ENCODE results near the gene RGS18.

Gene RGS18

GRCh38 chr1:192119701-192120100, 38.6 kb upstream of the RGS18 start:
- Histone ChIP-seq H4K20me1 (ENCODE audit: insufficient read depth) (no peaks in the 10 kb centered on the region), H3K4me3 (IDR thresholded peaks at IDR 0.05; ENCODE audit: insufficient read depth, low read depth, low read length) (no peak overlapping the region), H3K4me2 (no peak overlapping the region), H3K36me3 (ENCODE audit: insufficient read depth) (no peaks in the 10 kb centered on the region), H3K79me2 (ENCODE audit: insufficient read depth, low read depth) (no peaks in the 10 kb centered on the region), H2AFZ (ENCODE audit: low read depth) (no peak overlapping the region), H3K27me3 (ENCODE audit: insufficient read depth, low read depth) (no peaks in the 10 kb centered on the region), H3K27ac (no peak overlapping the region), H3K4me1 (ENCODE audit: low read depth, poor library complexity, severe bottlenecking) (no peaks in the 10 kb centered on the region), H3K9ac (no peak overlapping the region)
- TF ChIP-seq CTCF (conservative IDR thresholded peaks at IDR 0.05; ENCODE audit: low read depth, low read length), result no peak

GRCh38 chr1:192122668-192123067, 35.6 kb upstream of the RGS18 start:
- Histone ChIP-seq H3K9ac (no peak overlapping the region), H3K79me2 (ENCODE audit: insufficient read depth, low read depth) (no peaks in the 10 kb centered on the region), H2AFZ (ENCODE audit: low read depth) (no peak overlapping the region), H4K20me1 (ENCODE audit: insufficient read depth) (no peaks in the 10 kb centered on the region), H3K27ac (no peak overlapping the region), H3K36me3 (ENCODE audit: insufficient read depth) (no peaks in the 10 kb centered on the region), H3K27me3 (ENCODE audit: insufficient read depth, low read depth) (no peaks in the 10 kb centered on the region), H3K4me2 (no peak overlapping the region), H3K4me1 (ENCODE audit: low read depth, poor library complexity, severe bottlenecking) (peaks cover 6% of the 10 kb centered on the region), H3K4me3 (IDR thresholded peaks at IDR 0.05; ENCODE audit: insufficient read depth, low read depth, low read length) (no peak overlapping the region)
- TF ChIP-seq CTCF (conservative IDR thresholded peaks at IDR 0.05; ENCODE audit: low read depth, low read length), result no peak

GRCh38 chr1:192123212-192123611, 35.0 kb upstream of the RGS18 start:
- no peak overlapping the region for H2AFZ ChIP-seq (ENCODE audit: low read depth)

GRCh38 chr1:192126030-192126619, 32.1 kb upstream of the RGS18 start:
- Histone ChIP-seq H3K36me3 (ENCODE audit: insufficient read depth) (no peaks in the 10 kb centered on the region), H3K4me3 (IDR thresholded peaks at IDR 0.05; ENCODE audit: insufficient read depth, low read depth, low read length) (no peak overlapping the region), H3K27ac (no peak overlapping the region), H2AFZ (ENCODE audit: low read depth) (no peak overlapping the region), H3K4me2 (no peak overlapping the region), H3K79me2 (ENCODE audit: insufficient read depth, low read depth) (no peaks in the 10 kb centered on the region), H3K27me3 (ENCODE audit: insufficient read depth, low read depth) (no peaks in the 10 kb centered on the region), H3K4me1 (ENCODE audit: low read depth, poor library complexity, severe bottlenecking) (peaks cover 6% of the 10 kb centered on the region), H3K9ac (no peak overlapping the region), H4K20me1 (ENCODE audit: insufficient read depth) (no peaks in the 10 kb centered on the region)
- no peak for TF ChIP-seq CTCF (conservative IDR thresholded peaks at IDR 0.05; ENCODE audit: low read depth, low read length)

More at GRCh38 chr1:192123212-192123611, 35.0 kb upstream of the RGS18 start:
- no peaks in the 10 kb centered on the region for H3K79me2 ChIP-seq (ENCODE audit: insufficient read depth, low read depth)
- no peak overlapping the region for H3K4me3 ChIP-seq (IDR thresholded peaks at IDR 0.05; ENCODE audit: insufficient read depth, low read depth, low read length)
- no peak for TF ChIP-seq CTCF (conservative IDR thresholded peaks at IDR 0.05; ENCODE audit: low read depth, low read length)
- no peaks in the 10 kb centered on the region for H3K36me3 ChIP-seq (ENCODE audit: insufficient read depth)
- H3K27ac ChIP-seq, result no peak overlapping the region
- H3K9ac ChIP-seq, result no peak overlapping the region
- no peak overlapping the region for H3K4me2 ChIP-seq
- peaks cover 6% of the 10 kb centered on the region for H3K4me1 ChIP-seq (ENCODE audit: low read depth, poor library complexity, severe bottlenecking)
- no peaks in the 10 kb centered on the region for H3K27me3 ChIP-seq (ENCODE audit: insufficient read depth, low read depth)
- H4K20me1 ChIP-seq (ENCODE audit: insufficient read depth), result no peaks in the 10 kb centered on the region
